GM13976 (cell line): ENCODE measurements around the gene SLC9A9.

Source experiments
- DNase-seq: peaks from one replicate; pipeline ENCODE4 v3.0.0; 2012; ENCODE audit warnings: low spot score
- in situ Hi-C: fragments of 300-500 bp; cut with MboI; formaldehyde crosslinking; loops from one replicate; pipeline ENCODE4 v1.12.0; 2022; ENCODE audit warnings: low sequenced_read_pairs, mixed read lengths, inconsistent platforms; ENCODE audit not compliant: unreplicated experiment
- TF ChIP-seq, protein P1 (sequence below): IDR thresholded peaks from 2 replicates; pipeline ENCODE4 v1.5.1; 2012; ENCODE audit warnings: borderline replicate concordance, mild to moderate bottlenecking; ENCODE audit not compliant: insufficient read depth; ENCODE audit errors: extremely low read depth, missing control alignments, control extremely low read depth

SLC9A9 gene

DNA sequence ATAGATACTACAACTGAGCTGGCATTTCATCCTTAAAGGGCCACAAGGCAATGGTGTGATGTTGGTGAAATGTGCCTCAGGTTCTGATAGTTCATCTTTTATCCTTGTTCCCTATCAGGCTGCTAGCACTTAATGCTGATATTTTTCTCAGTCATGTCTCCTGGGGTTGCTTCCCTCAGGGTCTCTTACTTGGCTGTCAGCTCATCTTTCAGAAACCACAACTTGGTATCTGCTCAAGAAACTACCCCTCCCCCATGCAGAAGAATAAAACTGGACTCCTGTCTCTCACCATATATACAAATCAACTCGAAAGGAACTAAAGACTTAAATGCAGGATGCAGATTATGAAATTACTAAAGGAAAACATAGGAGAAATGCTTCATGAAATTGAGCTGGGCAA lies 420.6 kb downstream of the SLC9A9 start:
- in situ Hi-C loops: no loop called here
- TF ChIP-seq, protein P1, sequence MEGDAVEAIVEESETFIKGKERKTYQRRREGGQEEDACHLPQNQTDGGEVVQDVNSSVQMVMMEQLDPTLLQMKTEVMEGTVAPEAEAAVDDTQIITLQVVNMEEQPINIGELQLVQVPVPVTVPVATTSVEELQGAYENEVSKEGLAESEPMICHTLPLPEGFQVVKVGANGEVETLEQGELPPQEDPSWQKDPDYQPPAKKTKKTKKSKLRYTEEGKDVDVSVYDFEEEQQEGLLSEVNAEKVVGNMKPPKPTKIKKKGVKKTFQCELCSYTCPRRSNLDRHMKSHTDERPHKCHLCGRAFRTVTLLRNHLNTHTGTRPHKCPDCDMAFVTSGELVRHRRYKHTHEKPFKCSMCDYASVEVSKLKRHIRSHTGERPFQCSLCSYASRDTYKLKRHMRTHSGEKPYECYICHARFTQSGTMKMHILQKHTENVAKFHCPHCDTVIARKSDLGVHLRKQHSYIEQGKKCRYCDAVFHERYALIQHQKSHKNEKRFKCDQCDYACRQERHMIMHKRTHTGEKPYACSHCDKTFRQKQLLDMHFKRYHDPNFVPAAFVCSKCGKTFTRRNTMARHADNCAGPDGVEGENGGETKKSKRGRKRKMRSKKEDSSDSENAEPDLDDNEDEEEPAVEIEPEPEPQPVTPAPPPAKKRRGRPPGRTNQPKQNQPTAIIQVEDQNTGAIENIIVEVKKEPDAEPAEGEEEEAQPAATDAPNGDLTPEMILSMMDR: no peak
- DNase-seq: no peak

- no peak for DNase-seq
- TF ChIP-seq, protein P1: no peak
- in situ Hi-C loops: no loop called here
Observed at GRCh38 chr3:143424874-143425273, 423.4 kb downstream of the SLC9A9 start.

DNA sequence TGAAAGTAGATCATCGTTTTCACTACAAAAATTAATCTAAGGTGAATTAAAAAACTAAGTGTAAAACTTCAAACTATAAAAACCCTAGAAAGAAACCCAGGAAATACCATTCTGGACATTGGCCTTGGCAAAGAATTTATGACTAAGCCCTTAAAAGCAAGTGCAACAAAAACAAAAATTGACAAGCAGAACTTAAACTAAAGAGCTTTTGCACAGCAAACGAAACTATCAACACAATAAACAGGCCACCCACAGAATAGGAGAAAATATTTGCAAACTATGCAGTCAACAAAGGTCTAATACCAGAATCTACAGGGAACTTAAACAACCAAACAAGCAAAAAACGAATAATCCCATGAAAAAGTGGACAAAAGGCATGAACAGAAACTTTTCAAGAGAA lies 426.7 kb downstream of the SLC9A9 start:
- TF ChIP-seq, protein P1: no peak
- in situ Hi-C loops: no loop called here

GRCh38 chr3:143419611-143420010 lies 428.7 kb downstream of the SLC9A9 start:
- TF ChIP-seq, protein P1: no peak
- in situ Hi-C loops: no loop called here
- DNase-seq: no peak

More for the DNA sequence above, 426.7 kb downstream of the SLC9A9 start:
- no peak for DNase-seq

- in situ Hi-C loops: no loop called here
- DNase-seq: no peak
- TF ChIP-seq, protein P1: no peak
Observed at GRCh38 chr3:143418391-143418790, 429.9 kb downstream of the SLC9A9 start.

DNA sequence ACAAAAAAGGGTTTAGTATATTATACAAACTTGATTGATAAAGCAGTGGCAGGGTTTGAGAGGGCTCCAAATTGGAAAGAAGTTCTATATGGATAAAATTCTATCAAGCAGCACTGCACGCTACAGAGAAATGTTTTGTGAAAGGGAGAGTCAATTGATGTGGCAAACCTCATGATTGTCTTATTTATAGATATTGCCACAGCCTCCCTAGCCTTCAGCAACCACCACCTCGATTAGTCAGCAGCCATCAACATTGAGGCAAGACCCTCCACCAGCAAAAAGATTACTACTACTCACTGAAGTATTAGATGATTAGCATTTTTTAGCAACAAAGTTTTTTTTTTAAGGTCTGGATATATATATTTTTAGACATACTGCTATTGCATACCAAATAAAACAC lies 432.0 kb downstream of the SLC9A9 start:
- in situ Hi-C loops: no loop called here
- TF ChIP-seq, protein P1: no peak
- no peak for DNase-seq
